NCI-H82 treated with DMSO at 0.1 percent for 48 hours (cell line): ENCODE results near the gene SEPTIN3.

Source experiments
- DNase-seq: peaks from one replicate; lab custom pipeline; 2025; ENCODE audit not compliant: unreplicated experiment; lab: John Stamatoyannopoulos, UW

SEPTIN3 gene

GRCh38 chr22:42013385-42013784 lies 44.1 kb downstream of the SEPTIN3 start:
- no peak for DNase-seq

GRCh38 chr22:42016111-42016510 lies 46.9 kb downstream of the SEPTIN3 start:
- DNase-seq = no peak

DNA sequence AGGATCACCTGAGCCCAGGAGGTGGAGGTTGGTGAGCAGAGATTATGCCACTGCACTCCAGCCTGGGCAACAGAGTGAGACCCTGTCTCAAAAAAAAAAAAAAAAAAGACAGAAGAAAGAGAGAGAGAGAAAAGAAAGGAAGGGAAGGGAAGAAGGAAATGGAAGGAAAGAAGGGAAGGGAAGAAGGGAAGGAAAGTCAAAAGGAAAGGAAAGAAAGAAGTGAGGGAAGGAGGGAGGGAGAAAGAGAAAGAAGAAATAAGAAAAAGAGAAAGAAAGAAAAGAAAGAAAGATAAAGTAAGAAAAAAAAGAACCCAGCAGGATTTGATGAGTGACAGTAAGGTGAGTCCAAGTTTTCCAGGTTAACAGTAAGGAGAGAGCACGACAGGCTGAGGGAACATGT lies 49.0 kb downstream of the SEPTIN3 start:
- no peak for DNase-seq
